Gastroesophageal sphincter (tissue), 3 donors: ENCODE results near the gene NLRC3.

Experiments used
- EP300 ChIP-seq: sonication (generic); formaldehyde crosslinking; IDR thresholded peaks from one replicate; pipeline ENCODE4 v1.6.1; 2017; ENCODE audit warnings: antibody characterized with exemption, mild to moderate bottlenecking
- POLR2AphosphoS5 ChIP-seq: sonication (generic); formaldehyde crosslinking; IDR thresholded peaks from one replicate; pipeline ENCODE4 v1.6.1; 2017; ENCODE audit warnings: antibody characterized with exemption
- TF ChIP-seq, protein P1 (sequence below), 4 experiments: fragments of 200-600 bp in 2 of 4; fragments of 450-650 bp in 2 of 4; sonication (generic) in 1 of 4; IDR thresholded peaks; one replicate each; pipeline ENCODE4 v1.5.1; 2017 to 2019; ENCODE audit warnings: antibody characterized with exemption in 4 of 4, mild to moderate bottlenecking in 2 of 4, moderate library complexity in 2 of 4

DNA sequence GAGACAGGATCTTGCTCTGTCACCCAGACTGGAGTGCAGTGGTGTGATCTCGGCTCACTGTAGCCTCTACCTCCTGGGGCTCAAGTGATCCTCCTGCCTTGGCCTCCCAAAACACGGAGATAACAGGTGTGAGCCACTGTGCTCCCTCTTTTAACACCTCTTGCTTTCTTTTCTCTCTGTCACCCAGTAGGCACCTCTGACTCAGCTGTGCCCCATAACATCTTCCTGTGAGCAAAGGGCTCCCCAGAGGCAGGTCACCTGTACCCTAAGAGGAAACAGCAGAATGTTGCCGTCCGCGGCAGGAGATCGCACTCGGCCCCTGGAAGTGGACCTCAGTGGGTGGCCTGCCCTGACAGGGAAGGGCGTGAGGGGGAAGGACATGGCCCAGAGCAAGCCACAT is 918 bp upstream of the NLRC3 start:
- TF ChIP-seq, protein P1, sequence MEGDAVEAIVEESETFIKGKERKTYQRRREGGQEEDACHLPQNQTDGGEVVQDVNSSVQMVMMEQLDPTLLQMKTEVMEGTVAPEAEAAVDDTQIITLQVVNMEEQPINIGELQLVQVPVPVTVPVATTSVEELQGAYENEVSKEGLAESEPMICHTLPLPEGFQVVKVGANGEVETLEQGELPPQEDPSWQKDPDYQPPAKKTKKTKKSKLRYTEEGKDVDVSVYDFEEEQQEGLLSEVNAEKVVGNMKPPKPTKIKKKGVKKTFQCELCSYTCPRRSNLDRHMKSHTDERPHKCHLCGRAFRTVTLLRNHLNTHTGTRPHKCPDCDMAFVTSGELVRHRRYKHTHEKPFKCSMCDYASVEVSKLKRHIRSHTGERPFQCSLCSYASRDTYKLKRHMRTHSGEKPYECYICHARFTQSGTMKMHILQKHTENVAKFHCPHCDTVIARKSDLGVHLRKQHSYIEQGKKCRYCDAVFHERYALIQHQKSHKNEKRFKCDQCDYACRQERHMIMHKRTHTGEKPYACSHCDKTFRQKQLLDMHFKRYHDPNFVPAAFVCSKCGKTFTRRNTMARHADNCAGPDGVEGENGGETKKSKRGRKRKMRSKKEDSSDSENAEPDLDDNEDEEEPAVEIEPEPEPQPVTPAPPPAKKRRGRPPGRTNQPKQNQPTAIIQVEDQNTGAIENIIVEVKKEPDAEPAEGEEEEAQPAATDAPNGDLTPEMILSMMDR (IDR thresholded peaks at IDR 0.05), result no peak
- TF ChIP-seq POLR2AphosphoS5, result no peak
- no peak for TF ChIP-seq EP300
